SK-N-SH treated with all-trans-retinoic acid at 6 μM for 48 hours (cell line): Measurements from ENCODE around the gene POU3F1.
A peak's percentile ranks its signal among the peaks of the same experiment; 100 is the strongest.

Source experiments
- ATAC-seq: fragments of 200-7000 bp; cut with Tn5 transposase; 3 replicates; pipeline ENCODE4 v1.9.1; 2020; ENCODE audit warnings: mild to moderate bottlenecking, moderate library complexity
- ARNTL ChIP-seq: fragments of 450-650 bp; formaldehyde crosslinking; IDR thresholded peaks from 2 replicates; pipeline ENCODE4 v1.5.0; 2020; ENCODE audit warnings: low read depth, mild to moderate bottlenecking, moderate library complexity, borderline replicate concordance
- BACH2 ChIP-seq: fragments of 250-450 bp; sonication (Bioruptor Pico); IDR thresholded peaks from 2 replicates; pipeline ENCODE4 v1.9.0; 2021; ENCODE audit warnings: mild to moderate bottlenecking, borderline replicate concordance
- CSDC2 ChIP-seq: fragments of 250-450 bp; sonication (Bioruptor Pico); IDR thresholded peaks from 2 replicates; pipeline ENCODE4 v1.5.0; 2020; ENCODE audit warnings: mild to moderate bottlenecking, moderate library complexity
- ESRRG ChIP-seq: fragments of 250-450 bp; sonication (Bioruptor Pico); IDR thresholded peaks from 2 replicates; pipeline ENCODE4 v1.6.1; 2021; ENCODE audit warnings: mild to moderate bottlenecking
- GLIS3 ChIP-seq: fragments of 250-450 bp; sonication (Bioruptor Pico); IDR thresholded peaks from 2 replicates; pipeline ENCODE4 v1.5.0; 2020; ENCODE audit warnings: mild to moderate bottlenecking, moderate library complexity
- ISL1 ChIP-seq: fragments of 250-450 bp; sonication (Bioruptor Pico); IDR thresholded peaks from 2 replicates; pipeline ENCODE4 v2.1.2; 2022; ENCODE audit warnings: mild to moderate bottlenecking, moderate library complexity
- OSR1 ChIP-seq: fragments of 250-450 bp; sonication (Bioruptor Pico); IDR thresholded peaks from 2 replicates; pipeline ENCODE4 v1.8.0; 2022; ENCODE audit warnings: moderate library complexity, mild to moderate bottlenecking, inconsistent platforms
- RARB ChIP-seq: fragments of 250-450 bp; sonication (Bioruptor Pico); IDR thresholded peaks from 2 replicates; pipeline ENCODE4 v1.8.0; 2021; ENCODE audit warnings: mild to moderate bottlenecking, moderate library complexity
- SNAI2 ChIP-seq: fragments of 250-450 bp; sonication (Bioruptor Pico); IDR thresholded peaks from 2 replicates; pipeline ENCODE4 v1.5.0; 2020; ENCODE audit warnings: mild to moderate bottlenecking, moderate library complexity
- TCF4 ChIP-seq: fragments of 250-450 bp; sonication (Bioruptor Pico); IDR thresholded peaks from 2 replicates; pipeline ENCODE4 v1.8.0; 2021; ENCODE audit warnings: mild to moderate bottlenecking, moderate library complexity, borderline replicate concordance
- TOX ChIP-seq: fragments of 250-450 bp; sonication (Bioruptor Pico); IDR thresholded peaks from 2 replicates; pipeline ENCODE4 v1.8.0; 2021; ENCODE audit warnings: mild to moderate bottlenecking, moderate library complexity, borderline replicate concordance
- ZC3H10 ChIP-seq: fragments of 250-450 bp; sonication (Bioruptor Pico); IDR thresholded peaks from 2 replicates; pipeline ENCODE4 v1.5.1; 2021; ENCODE audit warnings: mild to moderate bottlenecking, moderate library complexity
- ZFP3 ChIP-seq: fragments of 250-450 bp; sonication (Bioruptor Pico); IDR thresholded peaks from 2 replicates; pipeline ENCODE4 v1.5.0; 2020; ENCODE audit warnings: mild to moderate bottlenecking, moderate library complexity
- ZFP30 ChIP-seq: fragments of 450-650 bp; formaldehyde crosslinking; IDR thresholded peaks from 2 replicates; pipeline ENCODE4 v1.5.0; 2022; ENCODE audit warnings: mild to moderate bottlenecking, moderate library complexity
- ZNF565 ChIP-seq: fragments of 450-650 bp; formaldehyde crosslinking; conservative IDR thresholded peaks from 2 replicates; pipeline ENCODE4 v1.5.0; 2020; ENCODE audit warnings: low read depth, mild to moderate bottlenecking, moderate library complexity
- ZNF70 ChIP-seq: fragments of 450-650 bp; formaldehyde crosslinking; IDR thresholded peaks from 2 replicates; pipeline ENCODE4 v1.5.0; 2020; ENCODE audit warnings: mild to moderate bottlenecking, moderate library complexity
- TF ChIP-seq, protein P1 (sequence below): fragments of 250-450 bp; sonication (Bioruptor Pico); IDR thresholded peaks from 2 replicates; pipeline ENCODE4 v1.5.0; 2020; ENCODE audit warnings: mild to moderate bottlenecking, moderate library complexity
- TF ChIP-seq, protein P2 (sequence below): fragments of 250-450 bp; sonication (Bioruptor Pico); IDR thresholded peaks from 2 replicates; pipeline ENCODE4 v1.8.0; 2020; ENCODE audit warnings: mild to moderate bottlenecking, moderate library complexity, borderline replicate concordance
- TF ChIP-seq, protein P3 (sequence below): fragments of 250-450 bp; sonication (Bioruptor Pico); IDR thresholded peaks from 2 replicates; pipeline ENCODE4 v1.5.1; 2020; ENCODE audit warnings: low read depth, mild to moderate bottlenecking, moderate library complexity
- TF ChIP-seq, protein P4 (sequence below): fragments of 250-450 bp; sonication (Bioruptor Pico); IDR thresholded peaks from 2 replicates; pipeline ENCODE4 v1.5.1; 2021; ENCODE audit warnings: mild to moderate bottlenecking, moderate library complexity

The POU3F1 gene

DNA sequence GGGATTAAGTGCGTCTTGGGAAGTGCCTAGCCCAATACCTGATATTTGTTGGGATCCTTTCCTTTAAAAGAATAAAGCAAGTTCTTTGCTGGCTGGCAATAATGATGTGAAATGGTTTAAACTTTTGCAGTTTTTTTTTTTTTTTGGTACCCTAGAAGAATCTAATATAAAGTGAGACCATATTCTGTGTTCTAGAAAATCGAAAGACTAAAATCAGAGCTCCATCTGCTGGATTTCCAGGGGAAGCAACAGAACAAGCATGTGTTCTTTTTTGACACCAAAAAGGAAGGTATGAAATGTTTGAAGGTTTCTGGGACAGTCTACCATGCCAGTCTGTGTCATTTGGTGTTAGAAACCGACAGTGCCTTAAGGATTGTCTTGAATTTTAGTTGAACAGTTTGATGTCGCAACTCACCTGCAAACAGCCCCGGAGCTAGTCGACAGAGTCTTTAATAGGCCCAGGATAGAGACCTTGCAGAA, 27.7 kb downstream of the POU3F1 start:
- TF ChIP-seq TCF4, result no peak
- TF ChIP-seq BACH2, result no peak
- TF ChIP-seq ZC3H10, result no peak
- TF ChIP-seq CSDC2 (CRISPR knock-in tag), result no peak
- no peak for TF ChIP-seq ARNTL
- no peak for TF ChIP-seq SNAI2 (CRISPR knock-in tag)
- TF ChIP-seq, protein P1, sequence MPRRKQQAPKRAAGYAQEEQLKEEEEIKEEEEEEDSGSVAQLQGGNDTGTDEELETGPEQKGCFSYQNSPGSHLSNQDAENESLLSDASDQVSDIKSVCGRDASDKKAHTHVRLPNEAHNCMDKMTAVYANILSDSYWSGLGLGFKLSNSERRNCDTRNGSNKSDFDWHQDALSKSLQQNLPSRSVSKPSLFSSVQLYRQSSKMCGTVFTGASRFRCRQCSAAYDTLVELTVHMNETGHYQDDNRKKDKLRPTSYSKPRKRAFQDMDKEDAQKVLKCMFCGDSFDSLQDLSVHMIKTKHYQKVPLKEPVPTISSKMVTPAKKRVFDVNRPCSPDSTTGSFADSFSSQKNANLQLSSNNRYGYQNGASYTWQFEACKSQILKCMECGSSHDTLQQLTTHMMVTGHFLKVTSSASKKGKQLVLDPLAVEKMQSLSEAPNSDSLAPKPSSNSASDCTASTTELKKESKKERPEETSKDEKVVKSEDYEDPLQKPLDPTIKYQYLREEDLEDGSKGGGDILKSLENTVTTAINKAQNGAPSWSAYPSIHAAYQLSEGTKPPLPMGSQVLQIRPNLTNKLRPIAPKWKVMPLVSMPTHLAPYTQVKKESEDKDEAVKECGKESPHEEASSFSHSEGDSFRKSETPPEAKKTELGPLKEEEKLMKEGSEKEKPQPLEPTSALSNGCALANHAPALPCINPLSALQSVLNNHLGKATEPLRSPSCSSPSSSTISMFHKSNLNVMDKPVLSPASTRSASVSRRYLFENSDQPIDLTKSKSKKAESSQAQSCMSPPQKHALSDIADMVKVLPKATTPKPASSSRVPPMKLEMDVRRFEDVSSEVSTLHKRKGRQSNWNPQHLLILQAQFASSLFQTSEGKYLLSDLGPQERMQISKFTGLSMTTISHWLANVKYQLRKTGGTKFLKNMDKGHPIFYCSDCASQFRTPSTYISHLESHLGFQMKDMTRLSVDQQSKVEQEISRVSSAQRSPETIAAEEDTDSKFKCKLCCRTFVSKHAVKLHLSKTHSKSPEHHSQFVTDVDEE (CRISPR knock-in tag), result no peak
- TF ChIP-seq ZNF565 (CRISPR knock-in tag), result no peak
- TF ChIP-seq TOX (CRISPR knock-in tag), result no peak
- no peak for TF ChIP-seq GLIS3 (CRISPR knock-in tag)
- ATAC-seq, result peak; percentile 81

DNA sequence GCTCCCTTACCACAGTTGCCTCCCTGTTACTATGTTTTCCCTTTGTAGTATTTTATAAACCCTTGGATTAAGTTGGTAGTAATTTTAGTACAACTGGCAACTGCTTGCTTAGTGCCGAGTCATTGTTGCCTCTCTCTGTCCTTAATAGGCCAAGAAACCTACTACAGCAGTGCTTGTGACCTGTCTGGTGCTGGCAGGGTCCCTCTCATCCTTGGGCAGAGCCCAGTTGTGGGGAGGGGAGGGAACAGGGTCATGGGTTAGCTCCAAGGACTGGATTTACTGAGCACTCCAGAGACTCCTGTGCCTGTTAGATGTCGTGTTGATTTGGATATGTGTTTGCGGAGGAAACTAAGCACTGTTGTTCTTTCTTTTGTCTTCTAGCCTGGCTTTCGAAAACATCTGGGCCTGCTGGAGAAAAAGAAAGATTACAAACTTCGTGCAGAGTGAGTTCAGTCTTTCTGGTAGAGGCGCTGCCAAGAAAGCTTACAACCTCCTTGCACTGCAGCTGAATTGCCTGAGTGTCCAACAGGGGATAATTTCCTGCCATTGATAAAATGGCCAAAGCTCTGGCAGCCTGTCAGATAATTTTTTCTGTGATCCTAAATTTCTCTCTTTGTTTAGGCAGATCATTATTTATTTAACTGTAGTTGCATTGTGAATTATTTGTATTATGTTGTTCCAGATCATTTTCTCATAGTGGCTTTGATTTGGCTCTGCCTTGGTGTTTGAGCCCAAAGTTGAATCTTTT, 30.4 kb downstream of the POU3F1 start:
- TF ChIP-seq SNAI2 (CRISPR knock-in tag) (no peak), ZFP30 (CRISPR knock-in tag) (no peak), ZNF70 (CRISPR knock-in tag) (no peak), CSDC2 (CRISPR knock-in tag) (no peak), ISL1 (CRISPR knock-in tag) (no peak), ZFP3 (CRISPR knock-in tag) (no peak), ESRRG (no peak), ZC3H10 (no peak), ARNTL (no peak), RARB (no peak)
- TF ChIP-seq, protein P2, sequence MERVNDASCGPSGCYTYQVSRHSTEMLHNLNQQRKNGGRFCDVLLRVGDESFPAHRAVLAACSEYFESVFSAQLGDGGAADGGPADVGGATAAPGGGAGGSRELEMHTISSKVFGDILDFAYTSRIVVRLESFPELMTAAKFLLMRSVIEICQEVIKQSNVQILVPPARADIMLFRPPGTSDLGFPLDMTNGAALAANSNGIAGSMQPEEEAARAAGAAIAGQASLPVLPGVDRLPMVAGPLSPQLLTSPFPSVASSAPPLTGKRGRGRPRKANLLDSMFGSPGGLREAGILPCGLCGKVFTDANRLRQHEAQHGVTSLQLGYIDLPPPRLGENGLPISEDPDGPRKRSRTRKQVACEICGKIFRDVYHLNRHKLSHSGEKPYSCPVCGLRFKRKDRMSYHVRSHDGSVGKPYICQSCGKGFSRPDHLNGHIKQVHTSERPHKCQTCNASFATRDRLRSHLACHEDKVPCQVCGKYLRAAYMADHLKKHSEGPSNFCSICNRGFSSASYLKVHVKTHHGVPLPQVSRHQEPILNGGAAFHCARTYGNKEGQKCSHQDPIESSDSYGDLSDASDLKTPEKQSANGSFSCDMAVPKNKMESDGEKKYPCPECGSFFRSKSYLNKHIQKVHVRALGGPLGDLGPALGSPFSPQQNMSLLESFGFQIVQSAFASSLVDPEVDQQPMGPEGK (CRISPR knock-in tag), result no peak

DNA sequence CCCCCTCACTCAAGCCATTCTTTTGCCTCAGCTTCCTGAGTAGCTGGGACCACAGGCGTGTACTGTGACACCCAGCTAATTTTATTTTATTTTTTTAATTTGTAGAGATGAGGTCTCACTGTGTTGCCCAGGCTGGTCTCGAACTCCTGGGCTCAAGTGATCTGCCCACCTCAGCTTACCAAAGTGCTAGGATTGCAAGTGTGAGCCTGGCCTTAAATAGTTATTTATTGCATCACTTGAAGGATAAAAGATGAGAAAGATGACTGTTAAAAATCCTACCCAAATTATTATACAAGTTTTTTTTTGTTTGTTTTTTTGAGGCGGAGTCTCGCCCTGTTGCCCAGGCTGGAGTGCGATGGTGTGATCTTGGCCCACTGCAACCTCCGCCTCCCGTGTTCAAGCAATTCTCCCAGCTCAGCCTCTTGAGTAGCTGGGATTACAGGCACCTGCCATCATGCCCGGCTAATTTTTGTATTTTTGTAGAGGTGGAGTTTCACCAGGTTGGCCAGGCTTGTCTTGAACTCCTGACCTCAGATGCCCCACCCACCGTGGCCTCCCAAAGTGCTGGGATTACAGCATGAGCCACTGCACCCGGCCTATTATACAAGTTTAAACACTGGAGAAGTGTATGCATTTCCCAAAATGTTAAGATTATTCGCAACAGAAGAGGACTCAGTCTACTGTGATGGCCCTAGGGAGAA, 31.7 kb downstream of the POU3F1 start:
- TF ChIP-seq OSR1 (CRISPR knock-in tag) (no peak), ARNTL (no peak), ESRRG (no peak), ZC3H10 (no peak), SNAI2 (CRISPR knock-in tag) (no peak), CSDC2 (CRISPR knock-in tag) (no peak), ZNF70 (CRISPR knock-in tag) (no peak)
- TF ChIP-seq, protein P3, sequence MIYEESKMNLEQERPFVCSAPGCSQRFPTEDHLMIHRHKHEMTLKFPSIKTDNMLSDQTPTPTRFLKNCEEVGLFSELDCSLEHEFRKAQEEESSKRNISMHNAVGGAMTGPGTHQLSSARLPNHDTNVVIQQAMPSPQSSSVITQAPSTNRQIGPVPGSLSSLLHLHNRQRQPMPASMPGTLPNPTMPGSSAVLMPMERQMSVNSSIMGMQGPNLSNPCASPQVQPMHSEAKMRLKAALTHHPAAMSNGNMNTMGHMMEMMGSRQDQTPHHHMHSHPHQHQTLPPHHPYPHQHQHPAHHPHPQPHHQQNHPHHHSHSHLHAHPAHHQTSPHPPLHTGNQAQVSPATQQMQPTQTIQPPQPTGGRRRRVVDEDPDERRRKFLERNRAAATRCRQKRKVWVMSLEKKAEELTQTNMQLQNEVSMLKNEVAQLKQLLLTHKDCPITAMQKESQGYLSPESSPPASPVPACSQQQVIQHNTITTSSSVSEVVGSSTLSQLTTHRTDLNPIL (CRISPR knock-in tag), result no peak
- TF ChIP-seq, protein P4, sequence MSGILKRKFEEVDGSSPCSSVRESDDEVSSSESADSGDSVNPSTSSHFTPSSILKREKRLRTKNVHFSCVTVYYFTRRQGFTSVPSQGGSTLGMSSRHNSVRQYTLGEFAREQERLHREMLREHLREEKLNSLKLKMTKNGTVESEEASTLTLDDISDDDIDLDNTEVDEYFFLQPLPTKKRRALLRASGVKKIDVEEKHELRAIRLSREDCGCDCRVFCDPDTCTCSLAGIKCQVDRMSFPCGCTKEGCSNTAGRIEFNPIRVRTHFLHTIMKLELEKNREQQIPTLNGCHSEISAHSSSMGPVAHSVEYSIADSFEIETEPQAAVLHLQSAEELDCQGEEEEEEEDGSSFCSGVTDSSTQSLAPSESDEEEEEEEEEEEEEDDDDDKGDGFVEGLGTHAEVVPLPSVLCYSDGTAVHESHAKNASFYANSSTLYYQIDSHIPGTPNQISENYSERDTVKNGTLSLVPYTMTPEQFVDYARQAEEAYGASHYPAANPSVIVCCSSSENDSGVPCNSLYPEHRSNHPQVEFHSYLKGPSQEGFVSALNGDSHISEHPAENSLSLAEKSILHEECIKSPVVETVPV (CRISPR knock-in tag), result no peak
- no peak for ATAC-seq

More for the DNA sequence above, 30.4 kb downstream of the POU3F1 start:
- ATAC-seq, result no peak

DNA sequence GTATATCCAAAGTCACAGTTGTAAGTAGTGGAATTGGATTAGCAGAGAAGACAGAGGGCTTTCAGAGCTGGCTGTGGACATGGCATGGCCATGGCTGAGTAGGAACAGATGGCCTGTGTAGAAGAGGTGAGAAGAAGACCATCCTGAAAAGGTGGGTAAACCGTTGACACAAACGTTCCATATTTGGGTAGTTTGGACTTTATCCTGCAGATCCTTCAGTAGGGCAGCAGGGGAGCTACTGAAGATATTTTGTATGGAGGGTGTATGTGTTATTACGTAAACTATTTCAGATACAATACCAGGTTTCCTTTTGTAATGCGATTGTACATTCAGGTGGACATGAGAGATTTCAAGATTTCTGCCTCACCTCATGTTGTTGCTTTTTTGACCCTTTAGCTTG, 32.4 kb downstream of the POU3F1 start:
- ATAC-seq, result no peak
- TF ChIP-seq TCF4, result no peak
- TF ChIP-seq TOX (CRISPR knock-in tag), result no peak
- no peak for TF ChIP-seq ISL1 (CRISPR knock-in tag)
- TF ChIP-seq BACH2, result no peak
- TF ChIP-seq, protein P3 (CRISPR knock-in tag), result no peak
- TF ChIP-seq ARNTL, result no peak
- TF ChIP-seq, protein P1 (CRISPR knock-in tag), result no peak
- TF ChIP-seq CSDC2 (CRISPR knock-in tag), result no peak
